HepG2 (cell line): ENCODE results near the gene ALKBH2. TPM values are rescaled to one million over a fixed set of nuclear protein-coding genes. Genes with fewer than 3 reads are reported as not detected.
A peak's percentile ranks its signal among the peaks of the same experiment; 100 is the strongest.

Experiments
- CC2D1A ChIP-seq: sonication (generic); formaldehyde crosslinking; IDR thresholded peaks from 2 replicates; pipeline ENCODE4 v1.8.1; 2023; ENCODE audit warnings: mild to moderate bottlenecking, missing genetic modification reagents
- CEBPZ ChIP-seq: IDR thresholded peaks from 2 replicates; pipeline ENCODE4 v1.6.1; 2012; ENCODE audit warnings: low read length, improper control_type of control experiment
- DR1 ChIP-seq: sonication (generic); formaldehyde crosslinking; IDR thresholded peaks from 2 replicates; pipeline ENCODE4 v1.8.0; 2021; ENCODE audit warnings: mild to moderate bottlenecking, missing genetic modification reagents, inconsistent platforms
- EEA1 ChIP-seq: sonication (generic); formaldehyde crosslinking; IDR thresholded peaks from 2 replicates; pipeline ENCODE4 v1.5.1; 2020; ENCODE audit warnings: mild to moderate bottlenecking, missing genetic modification reagents, borderline replicate concordance
- GTF3A ChIP-seq: sonication (generic); formaldehyde crosslinking; conservative IDR thresholded peaks from 2 replicates; pipeline ENCODE4 v1.4.0; 2020; ENCODE audit warnings: mild to moderate bottlenecking, missing genetic modification reagents
- HDAC2 ChIP-seq: sonication (generic); formaldehyde crosslinking; IDR thresholded peaks from 2 replicates; pipeline ENCODE4 v1.4.0; 2020; ENCODE audit warnings: missing genetic modification reagents
- HNF4A ChIP-seq: sonication (generic); formaldehyde crosslinking; IDR thresholded peaks from 2 replicates; pipeline ENCODE4 v1.4.0; 2020; ENCODE audit warnings: missing genetic modification reagents
- KAT7 ChIP-seq: IDR thresholded peaks from 2 replicates; pipeline ENCODE4 v1.6.1; 2018; ENCODE audit warnings: borderline replicate concordance, missing compliant biosample characterization
- LCORL ChIP-seq, 2 experiments: fragments of 450-650 bp in 1 of 2; sonication (generic) in 1 of 2; formaldehyde crosslinking in 1 of 2; IDR thresholded peaks; 2 replicates each; pipeline versions ENCODE4 v1.5.0 to v1.6.1; 2017 to 2020; ENCODE audit warnings: antibody characterized with exemption in 1 of 2, missing genetic modification reagents in 1 of 2
- MTA3 ChIP-seq: sonication (generic); formaldehyde crosslinking; IDR thresholded peaks from 2 replicates; pipeline ENCODE4 v1.4.0; 2020; ENCODE audit warnings: missing genetic modification reagents
- MTF1 ChIP-seq: sonication (generic); formaldehyde crosslinking; IDR thresholded peaks from 2 replicates; pipeline ENCODE4 v1.5.0; 2020; ENCODE audit warnings: missing genetic modification reagents
- NR2F1 ChIP-seq, 2 experiments: fragments of 450-650 bp in 1 of 2; formaldehyde crosslinking in 1 of 2; IDR thresholded peaks; 2 replicates each; pipeline versions ENCODE4 v1.5.0 to v1.6.1; 2016 to 2020; ENCODE audit warnings: mild to moderate bottlenecking in 1 of 2, missing compliant biosample characterization in 1 of 2, missing genetic modification reagents in 1 of 2, moderate library complexity in 1 of 2
- RBAK ChIP-seq: sonication (generic); formaldehyde crosslinking; IDR thresholded peaks from 2 replicates; pipeline ENCODE4 v1.5.1; 2020; ENCODE audit warnings: mild to moderate bottlenecking, missing genetic modification reagents
- RBM22 ChIP-seq: fragments of 200-400 bp; formaldehyde crosslinking; optimal IDR thresholded peaks from 2 replicates; pipeline ENCODE3; 2017; ENCODE audit warnings: mild to moderate bottlenecking, low read length, moderate library complexity
- RFX3 ChIP-seq: IDR thresholded peaks from 2 replicates; pipeline ENCODE4 v1.6.1; 2016; ENCODE audit warnings: missing biosample characterization, missing genetic modification reagents
- SIX4 ChIP-seq: sonication (generic); formaldehyde crosslinking; IDR thresholded peaks from 2 replicates; pipeline ENCODE4 v1.4.0; 2020; ENCODE audit warnings: missing genetic modification reagents
- TBP ChIP-seq: sonication (generic); formaldehyde crosslinking; IDR thresholded peaks from 2 replicates; pipeline ENCODE4 v1.5.0; 2020; ENCODE audit warnings: missing genetic modification reagents
- ZBTB7A ChIP-seq: sonication (generic); formaldehyde crosslinking; IDR thresholded peaks from 2 replicates; pipeline ENCODE4 v1.8.0; 2022; ENCODE audit warnings: mild to moderate bottlenecking, missing genetic modification reagents
- ZNF235 ChIP-seq: sonication (generic); formaldehyde crosslinking; IDR thresholded peaks from 2 replicates; pipeline ENCODE4 v1.8.1; 2023; ENCODE audit warnings: mild to moderate bottlenecking, missing genetic modification reagents, borderline replicate concordance
- ZNF292 ChIP-seq: sonication (generic); formaldehyde crosslinking; IDR thresholded peaks from 2 replicates; pipeline ENCODE4 v1.8.1; 2022; ENCODE audit warnings: mild to moderate bottlenecking, low read depth, missing genetic modification reagents, borderline replicate concordance
- ZNF335 ChIP-seq: sonication (generic); formaldehyde crosslinking; IDR thresholded peaks from 2 replicates; pipeline ENCODE4 v1.4.0; 2020; ENCODE audit warnings: missing genetic modification reagents
- ZNF484 ChIP-seq: sonication (generic); formaldehyde crosslinking; IDR thresholded peaks from 2 replicates; pipeline ENCODE4 v1.5.1; 2020; ENCODE audit warnings: mild to moderate bottlenecking, low read depth, missing genetic modification reagents, borderline replicate concordance
- ZNF598 ChIP-seq: sonication (generic); formaldehyde crosslinking; IDR thresholded peaks from 2 replicates; pipeline ENCODE4 v1.5.1; 2020; ENCODE audit warnings: mild to moderate bottlenecking, missing genetic modification reagents, borderline replicate concordance
- ZNF720 ChIP-seq: sonication (generic); formaldehyde crosslinking; IDR thresholded peaks from 2 replicates; pipeline ENCODE4 v1.4.0; 2020; ENCODE audit warnings: missing genetic modification reagents
- ZNF777 ChIP-seq: sonication (generic); formaldehyde crosslinking; IDR thresholded peaks from 2 replicates; pipeline ENCODE4 v1.4.0; 2020; ENCODE audit warnings: missing genetic modification reagents
- ZSCAN9 ChIP-seq: IDR thresholded peaks from 2 replicates; pipeline ENCODE4 v1.6.1; 2016; ENCODE audit warnings: borderline replicate concordance
- polyA plus RNA-seq, 8 experiments: library from polyadenylated mRNA; depleted of rRNA in 3 of 8; stranded (reverse) in 7 of 8; unstranded in 1 of 8; fragments of >200 nt; fragmentation: Illumina TruSeq in 4 of 8; extraction: Trizol in 4 of 8; gene quantifications; 2 replicates each; pipeline versions ENCODE4 v1.2.1 to v1.2.3, GENCODE V29; 2011 to 2016; ENCODE audit warnings: low read depth in 4 of 8, missing spikeins in 1 of 8, mixed read lengths in 1 of 8; ENCODE audit not compliant: insufficient read depth in 1 of 8
- total RNA-seq, 5 experiments: library from RNA; depleted of rRNA; stranded (reverse); fragments of >200 nt; fragmentation: Illumina TruSeq; extraction: Trizol; gene quantifications; 2 replicates each; pipeline ENCODE4 v1.2.3, GENCODE V29; 2016; ENCODE audit warnings: low read depth in 1 of 5

Gene ALKBH2
- total and polyA plus RNA-seq, 2 of the 13 experiments (the other 11 are each of a cell fraction or from before 2014, with no cell fraction given) = 21.0 to 40.5 TPM

- TF ChIP-seq CEBPZ = no peak
- no peak for TF ChIP-seq NR2F1 (CRISPR knock-in tag; IDR thresholded peaks at IDR 0.05)
- TF ChIP-seq RBAK = no peak
- TF ChIP-seq MTF1 (CRISPR knock-in tag) = no peak; the same call in 1 of the 2 replicates
- no peak for TF ChIP-seq TBP (CRISPR knock-in tag)
- peak; percentile 96 for TF ChIP-seq RBM22
- peak; percentile 45; the same call in 1 of the 2 replicates for TF ChIP-seq ZNF598 (CRISPR knock-in tag)
- no peak for TF ChIP-seq GTF3A (CRISPR knock-in tag)
- no peak for TF ChIP-seq CC2D1A (CRISPR knock-in tag)
- TF ChIP-seq ZNF292 (CRISPR knock-in tag) = no peak
- TF ChIP-seq ZBTB7A (CRISPR knock-in tag) = no peak
- TF ChIP-seq ZNF720 (CRISPR knock-in tag) = no peak
- TF ChIP-seq EEA1 (CRISPR knock-in tag) = peak; percentile 46; the same call in 1 of the 2 replicates
- no peak for TF ChIP-seq ZNF484 (CRISPR knock-in tag)
- no peak for TF ChIP-seq ZNF235 (CRISPR knock-in tag)
- TF ChIP-seq HNF4A (CRISPR knock-in tag) = peak; percentile 65
- TF ChIP-seq ZNF777 = peak; percentile 93
- TF ChIP-seq SIX4 (CRISPR knock-in tag) = 0 out of 2 replicates have a peak, but pooled peaks have one; percentile 52
- no peak for TF ChIP-seq MTA3
- TF ChIP-seq ZSCAN9 (CRISPR knock-in tag) = peak; percentile 85
- peak; percentile 93; the same call in 1 of the 2 replicates for TF ChIP-seq KAT7 (CRISPR knock-in tag)
- peak; percentile 97 for TF ChIP-seq RFX3
- TF ChIP-seq LCORL (IDR thresholded peaks at IDR 0.05) = no peak
- peak; percentile 84 for TF ChIP-seq LCORL (CRISPR knock-in tag; IDR thresholded peaks at IDR 0.05)
- TF ChIP-seq ZNF335 (CRISPR knock-in tag) = peak; percentile 76
- TF ChIP-seq HDAC2 = peak; percentile 93
- TF ChIP-seq DR1 (CRISPR knock-in tag) = peak; percentile 62
Observed at GRCh38 chr12:109052414-109053323, 40.6 kb downstream of the ALKBH2 start, which contains the start of gene USP30 (continued).
